ENCODE data around the gene DHRS4. TPM values are rescaled to one million over a fixed set of nuclear protein-coding genes. Genes with fewer than 3 reads are reported as not detected.

The DHRS4 gene
- total and polyA plus RNA-seq, 2 of the 13 experiments (the other 11 are each of a cell fraction or from before 2014, with no cell fraction given): 23.9 to 45.1 TPM

- TF ChIP-seq ZNF639 (CRISPR knock-in tag; conservative IDR thresholded peaks at IDR 0.05) (no peak), SMC3 (IDR thresholded peaks at IDR 0.05; ENCODE audit: low read length) (no peak), TBX3 (IDR thresholded peaks at IDR 0.05; ENCODE audit: borderline replicate concordance) (no peak), ZNF570 (CRISPR knock-in tag; IDR thresholded peaks at IDR 0.05; ENCODE audit: borderline replicate concordance) (no peak), ZNF180 (CRISPR knock-in tag; IDR thresholded peaks at IDR 0.05; ENCODE audit: borderline replicate concordance, low read depth) (no peak), TGIF2 (CRISPR knock-in tag; IDR thresholded peaks at IDR 0.05) (no peak), ZNF34 (CRISPR knock-in tag; IDR thresholded peaks at IDR 0.05; ENCODE audit: borderline replicate concordance) (no peak), SP1 (IDR thresholded peaks at IDR 0.05) (no peak), SP1 (CRISPR knock-in tag; IDR thresholded peaks at IDR 0.05) (0 out of 2 replicates have a peak, but pooled peaks have one; percentile 42), ZNF10 (CRISPR knock-in tag; IDR thresholded peaks at IDR 0.05; ENCODE audit: borderline replicate concordance, low read depth) (no peak), CBFB (CRISPR knock-in tag; IDR thresholded peaks at IDR 0.05) (0 out of 2 replicates have a peak, but pooled peaks have one; percentile 51), ZNF546 (CRISPR knock-in tag; conservative IDR thresholded peaks at IDR 0.05) (no peak), MXD1 (CRISPR knock-in tag; IDR thresholded peaks at IDR 0.05) (no peak), ZBTB37 (CRISPR knock-in tag; IDR thresholded peaks at IDR 0.05) (no peak), PAWR (CRISPR knock-in tag; IDR thresholded peaks at IDR 0.05; ENCODE audit: borderline replicate concordance) (no peak), ZNF276 (CRISPR knock-in tag; IDR thresholded peaks at IDR 0.05; ENCODE audit: low read depth) (no peak), ZNF773 (CRISPR knock-in tag; IDR thresholded peaks at IDR 0.05; ENCODE audit: borderline replicate concordance) (no peak), NFIB (CRISPR knock-in tag; IDR thresholded peaks at IDR 0.05; ENCODE audit: borderline replicate concordance) (no peak), IRF2 (CRISPR knock-in tag; IDR thresholded peaks at IDR 0.05) (0 out of 2 replicates have a peak, but pooled peaks have one; percentile 32), NFKB2 (CRISPR knock-in tag; IDR thresholded peaks at IDR 0.05; ENCODE audit: borderline replicate concordance) (no peak), HNRNPL (IDR thresholded peaks at IDR 0.05; ENCODE audit: low read depth, low read length) (no peak), KDM6A (CRISPR knock-in tag; IDR thresholded peaks at IDR 0.05; ENCODE audit: low read depth) (0 out of 2 replicates have a peak, but pooled peaks have one; percentile 7), ZNF784 (CRISPR knock-in tag; IDR thresholded peaks at IDR 0.05; ENCODE audit: borderline replicate concordance) (no peak), ZNF101 (CRISPR knock-in tag; IDR thresholded peaks at IDR 0.05; ENCODE audit: borderline replicate concordance, low read depth) (no peak), ZBTB21 (CRISPR knock-in tag; IDR thresholded peaks at IDR 0.05) (no peak), ZMAT3 (CRISPR knock-in tag; conservative IDR thresholded peaks at IDR 0.05) (no peak)
Measured at GRCh38 chr14:23939607-23940326, 13.8 kb upstream of the DHRS4 start (continued).
